Lower leg skin (tissue), 4 donors: Measurements from ENCODE around the gene ENTPD6. TPM values are rescaled to one million over a fixed set of nuclear protein-coding genes. Genes with fewer than 3 reads are reported as not detected.

Experiments used
- DNase-seq, 2 donors: peaks; one replicate each; pipeline ENCODE4 v3.0.0-alpha.2; 2019; ENCODE audit warnings: low spot score in 2 of 2
- H3K4me3 ChIP-seq: fragments of 200-600 bp; sonication (generic); 2 replicates; pipeline ENCODE4 v1.5.1; 2017; ENCODE audit warnings: mild to moderate bottlenecking, low read depth; ENCODE audit not compliant: poor library complexity, severe bottlenecking
- CTCF ChIP-seq, 3 donors: fragments of 450-650 bp; IDR thresholded peaks; one replicate each; pipeline ENCODE4 v1.5.1; 2016; ENCODE audit warnings: antibody characterized with exemption in 3 of 3, mild to moderate bottlenecking in 3 of 3, moderate library complexity in 2 of 3
- POLR2A ChIP-seq, 2 donors: fragments of 450-650 bp; IDR thresholded peaks; one replicate each; pipeline ENCODE4 v1.6.1; 2016 to 2017; ENCODE audit warnings: antibody characterized with exemption in 2 of 2, mild to moderate bottlenecking in 1 of 2, moderate library complexity in 1 of 2
- WGBS, 2 donors: methylation state at CpG; one replicate each; pipeline ENCODE4 v1.1.5; 2018; 5-methylcytosine and 5-hydroxymethylcytosine counted together
- intact Hi-C: fragments of 100-400 bp; cut with DNase I; formaldehyde crosslinking; loops from one replicate; pipeline ENCODE4 v1.15.0; 2023; ENCODE audit warnings: low total_unique reads
- total RNA-seq, 4 donors: library from RNA; depleted of rRNA; stranded (reverse); fragments of >200 nt; gene quantifications; one replicate each; pipeline ENCODE4 v1.1.0, GENCODE V29; 2016

ENTPD6 gene
- total RNA-seq, 4 donors from 2014 or later: 37.5 to 59.7 (median 43.0) TPM

DNA sequence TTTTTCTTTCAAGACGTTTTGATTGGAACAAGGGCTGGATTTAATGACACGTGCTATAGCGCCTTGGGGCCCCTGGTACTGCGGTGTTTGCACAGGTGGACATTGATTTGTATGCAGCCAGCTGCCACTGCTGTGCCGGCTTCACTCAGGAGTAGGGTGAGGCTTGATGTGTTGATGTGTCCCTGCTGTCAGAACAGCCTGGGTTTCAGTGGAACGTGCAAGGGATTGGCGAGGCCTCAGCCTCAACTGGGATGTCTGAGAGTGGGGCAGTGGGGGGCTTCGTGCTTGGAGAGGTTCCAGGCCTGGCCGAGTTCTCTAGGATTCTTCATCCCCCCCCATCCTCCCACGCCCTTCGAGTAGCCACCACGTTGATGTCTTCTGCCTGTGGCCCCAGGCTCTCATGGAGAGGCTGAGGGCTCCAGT, 75.3 kb downstream of the ENTPD6 start:
- WGBS, 2 donors: 90 to 92% methylated on average over 12 of the region's 12 CpGs
- H3K4me3 ChIP-seq: no peak overlapping the region
- no peak for TF ChIP-seq CTCF (IDR thresholded peaks at IDR 0.05)
- no peak for TF ChIP-seq POLR2A (IDR thresholded peaks at IDR 0.05)
- peak in 1 of 2 donors; percentile 50 for DNase-seq
- intact Hi-C loops: no loop called here

- peak in 1 of 2 donors; percentile 70 for DNase-seq
- intact Hi-C loops: no loop called here
- WGBS, 2 donors: 91% methylated on average over 13 of the region's 13 CpGs
- no peak overlapping the region for H3K4me3 ChIP-seq
- TF ChIP-seq POLR2A (IDR thresholded peaks at IDR 0.05): no peak
- TF ChIP-seq CTCF (IDR thresholded peaks at IDR 0.05): no peak
These were observed 76.1 kb downstream of the ENTPD6 start for GRCh38 chr20:25271486-25272222.

GRCh38 chr20:25272223-25273000, 76.9 kb downstream of the ENTPD6 start:
- WGBS, 2 donors: 88% methylated on average over 19 of the region's 19 CpGs
- TF ChIP-seq POLR2A (IDR thresholded peaks at IDR 0.05) (no peak), CTCF (IDR thresholded peaks at IDR 0.05) (no peak)
- peak in 1 of 2 donors; percentile 60 for DNase-seq
- intact Hi-C loops: no loop called here
- no peak overlapping the region for H3K4me3 ChIP-seq

- intact Hi-C loops: no loop called here
- no peak for TF ChIP-seq CTCF (IDR thresholded peaks at IDR 0.05)
- no peak for TF ChIP-seq POLR2A (IDR thresholded peaks at IDR 0.05)
- no peak overlapping the region for H3K4me3 ChIP-seq
- peak in 1 of 2 donors; percentile 84 for DNase-seq
- WGBS, 2 donors: 61 to 62% methylated on average over 10 of the region's 10 CpGs
These were observed 77.5 kb downstream of the ENTPD6 start for GRCh38 chr20:25273046-25273445.

DNA sequence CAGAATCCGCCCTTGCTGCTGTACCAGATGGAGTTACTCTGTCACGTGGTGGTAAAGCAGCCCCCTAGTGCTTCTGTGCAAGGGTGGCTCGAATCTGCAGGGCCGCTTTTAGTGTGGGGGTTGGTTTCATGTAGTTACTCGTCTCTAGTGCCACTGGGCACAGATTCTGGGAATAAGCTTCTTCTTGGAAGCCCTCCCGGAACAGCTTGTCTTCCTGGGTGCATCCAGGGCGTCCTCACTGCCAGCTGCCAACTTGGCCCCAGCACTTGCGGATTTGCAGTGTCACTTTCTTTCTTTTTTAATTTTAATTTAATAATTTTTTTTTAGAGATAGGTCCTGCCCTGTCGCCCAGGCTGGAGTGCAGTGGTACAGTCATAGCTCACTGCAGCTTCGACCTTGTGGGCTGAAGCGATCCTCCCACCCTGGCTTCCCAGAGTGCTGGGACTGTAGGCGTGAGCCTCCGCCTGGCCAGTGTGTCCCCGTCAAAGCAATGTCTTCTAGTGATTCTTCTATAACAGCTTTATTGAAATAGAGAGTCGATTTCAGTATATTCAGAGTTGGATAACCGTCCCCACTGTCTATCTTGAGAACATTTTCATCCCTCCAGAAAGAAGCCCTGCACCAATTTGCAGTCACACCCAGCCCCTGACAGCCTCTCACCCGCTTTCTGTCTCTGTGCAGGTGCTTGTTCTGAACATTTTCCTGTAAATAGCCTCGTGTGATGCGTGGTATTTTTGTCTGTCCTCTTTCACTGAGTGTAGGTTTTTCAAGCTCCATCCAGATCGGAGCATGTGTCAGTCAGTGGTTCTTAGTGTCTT, 78.2 kb downstream of the ENTPD6 start:
- peak in 1 of 2 donors; percentile 80 for DNase-seq
- intact Hi-C loops: no loop called here
- TF ChIP-seq CTCF (IDR thresholded peaks at IDR 0.05): no peak
- no peak for TF ChIP-seq POLR2A (IDR thresholded peaks at IDR 0.05)
- WGBS, 2 donors: 50 to 52% methylated on average over 20 of the region's 20 CpGs
- H3K4me3 ChIP-seq: no peak overlapping the region
